GM12874 (cell line): ENCODE data around the gene CR2.

Source experiments
- TF ChIP-seq, protein P1 (sequence below): IDR thresholded peaks from 2 replicates; pipeline ENCODE4 v1.5.1; 2011; ENCODE audit warnings: low read depth, mild to moderate bottlenecking, control low read depth, low read length, moderate library complexity; ENCODE audit not compliant: insufficient read depth

The CR2 gene

DNA sequence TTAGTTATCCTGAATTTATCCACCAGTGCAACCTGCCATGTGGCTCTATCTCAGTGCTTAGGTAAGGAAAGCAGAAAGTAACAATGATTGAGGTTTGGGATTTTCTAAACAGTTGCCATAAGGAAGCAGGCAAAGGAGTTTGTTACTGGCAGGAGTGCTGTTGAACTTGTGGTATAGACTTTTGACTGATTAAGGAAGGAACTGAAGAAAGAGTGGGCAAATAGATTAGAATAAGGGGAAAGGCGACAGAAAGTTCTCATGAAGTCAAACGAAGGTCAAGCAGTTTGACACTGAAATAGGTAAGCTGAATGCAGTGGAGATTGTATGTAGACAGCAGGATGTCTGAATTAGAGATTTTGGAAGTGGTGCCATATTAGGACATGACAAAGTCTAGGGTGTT is 24.2 kb upstream of the CR2 start:
- TF ChIP-seq, protein P1, sequence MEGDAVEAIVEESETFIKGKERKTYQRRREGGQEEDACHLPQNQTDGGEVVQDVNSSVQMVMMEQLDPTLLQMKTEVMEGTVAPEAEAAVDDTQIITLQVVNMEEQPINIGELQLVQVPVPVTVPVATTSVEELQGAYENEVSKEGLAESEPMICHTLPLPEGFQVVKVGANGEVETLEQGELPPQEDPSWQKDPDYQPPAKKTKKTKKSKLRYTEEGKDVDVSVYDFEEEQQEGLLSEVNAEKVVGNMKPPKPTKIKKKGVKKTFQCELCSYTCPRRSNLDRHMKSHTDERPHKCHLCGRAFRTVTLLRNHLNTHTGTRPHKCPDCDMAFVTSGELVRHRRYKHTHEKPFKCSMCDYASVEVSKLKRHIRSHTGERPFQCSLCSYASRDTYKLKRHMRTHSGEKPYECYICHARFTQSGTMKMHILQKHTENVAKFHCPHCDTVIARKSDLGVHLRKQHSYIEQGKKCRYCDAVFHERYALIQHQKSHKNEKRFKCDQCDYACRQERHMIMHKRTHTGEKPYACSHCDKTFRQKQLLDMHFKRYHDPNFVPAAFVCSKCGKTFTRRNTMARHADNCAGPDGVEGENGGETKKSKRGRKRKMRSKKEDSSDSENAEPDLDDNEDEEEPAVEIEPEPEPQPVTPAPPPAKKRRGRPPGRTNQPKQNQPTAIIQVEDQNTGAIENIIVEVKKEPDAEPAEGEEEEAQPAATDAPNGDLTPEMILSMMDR: no peak

DNA sequence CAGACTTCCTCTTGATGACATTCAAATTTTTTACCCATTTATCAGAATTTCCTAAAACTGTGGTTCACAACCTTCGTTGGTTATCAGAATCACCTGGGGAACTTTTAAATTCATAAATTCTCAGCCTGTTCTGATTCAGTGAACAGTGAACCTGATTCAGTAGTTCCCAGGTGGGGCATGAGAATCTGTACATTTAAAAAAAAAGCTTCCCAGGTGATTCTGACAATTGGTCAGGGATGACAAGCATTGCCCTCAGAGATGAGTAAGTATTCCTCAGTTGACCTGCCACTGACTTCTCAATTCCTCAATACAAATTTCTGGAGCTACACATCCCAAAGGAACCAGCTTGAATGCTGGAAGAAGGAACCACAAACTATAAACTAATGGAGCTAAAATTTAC is 23.5 kb upstream of the CR2 start:
- TF ChIP-seq, protein P1: no peak

DNA sequence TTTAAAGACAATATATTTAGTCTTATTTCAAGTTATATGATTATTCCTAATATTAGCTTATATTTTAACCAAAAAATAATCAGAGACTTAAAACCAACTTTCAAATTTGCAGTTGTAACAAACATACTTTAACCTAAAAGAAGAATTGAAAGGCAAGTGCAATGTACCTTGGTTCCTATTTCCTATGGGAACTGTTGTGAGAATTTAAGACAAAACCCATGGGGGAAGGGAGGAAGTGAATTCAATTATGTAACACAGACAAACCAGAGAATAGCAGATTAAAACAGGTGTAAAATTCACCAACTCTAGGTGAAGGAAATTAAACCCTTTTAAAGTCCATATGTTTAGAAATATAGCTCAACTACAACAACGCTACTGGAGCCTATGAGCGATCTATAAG is 22.6 kb upstream of the CR2 start:
- TF ChIP-seq, protein P1: no peak

DNA sequence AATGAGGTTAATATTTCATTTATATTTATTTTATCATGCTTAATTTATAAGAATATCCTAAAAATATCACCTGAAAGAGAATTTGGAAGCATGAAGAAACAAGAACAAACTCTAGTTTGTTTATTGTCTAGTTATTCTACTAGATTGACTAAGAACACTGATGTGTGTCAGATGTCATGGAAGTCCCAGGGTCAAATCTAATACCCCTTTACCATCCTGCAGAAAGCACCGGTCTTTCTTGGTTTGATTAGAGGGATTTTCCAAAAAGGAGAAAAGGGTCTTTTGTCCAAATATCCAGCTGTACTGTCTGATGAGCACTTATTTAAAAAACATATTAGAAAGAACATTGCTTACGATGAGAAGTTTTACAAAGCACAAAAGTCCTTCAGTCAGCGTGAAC is 20.7 kb upstream of the CR2 start:
- TF ChIP-seq, protein P1: no peak

DNA sequence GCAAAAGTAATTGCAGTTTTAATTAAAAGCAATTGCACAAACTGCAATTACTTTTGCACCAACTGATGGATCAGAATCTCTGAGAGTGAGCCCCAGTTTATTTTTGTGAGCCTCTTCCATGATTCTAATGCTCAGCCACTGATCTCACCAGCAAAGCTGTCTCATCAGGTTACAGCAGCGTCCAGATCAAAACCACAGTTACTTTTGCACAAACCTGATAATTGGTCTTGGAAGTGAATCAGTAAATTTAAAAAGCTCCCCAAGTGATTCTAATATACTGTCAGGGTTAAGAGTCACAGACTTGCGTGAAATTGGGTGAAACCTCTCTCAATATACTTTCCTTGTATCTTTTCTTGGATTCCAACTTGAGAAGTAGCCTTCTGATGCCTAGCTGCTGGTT is 13.5 kb upstream of the CR2 start:
- TF ChIP-seq, protein P1: no peak

DNA sequence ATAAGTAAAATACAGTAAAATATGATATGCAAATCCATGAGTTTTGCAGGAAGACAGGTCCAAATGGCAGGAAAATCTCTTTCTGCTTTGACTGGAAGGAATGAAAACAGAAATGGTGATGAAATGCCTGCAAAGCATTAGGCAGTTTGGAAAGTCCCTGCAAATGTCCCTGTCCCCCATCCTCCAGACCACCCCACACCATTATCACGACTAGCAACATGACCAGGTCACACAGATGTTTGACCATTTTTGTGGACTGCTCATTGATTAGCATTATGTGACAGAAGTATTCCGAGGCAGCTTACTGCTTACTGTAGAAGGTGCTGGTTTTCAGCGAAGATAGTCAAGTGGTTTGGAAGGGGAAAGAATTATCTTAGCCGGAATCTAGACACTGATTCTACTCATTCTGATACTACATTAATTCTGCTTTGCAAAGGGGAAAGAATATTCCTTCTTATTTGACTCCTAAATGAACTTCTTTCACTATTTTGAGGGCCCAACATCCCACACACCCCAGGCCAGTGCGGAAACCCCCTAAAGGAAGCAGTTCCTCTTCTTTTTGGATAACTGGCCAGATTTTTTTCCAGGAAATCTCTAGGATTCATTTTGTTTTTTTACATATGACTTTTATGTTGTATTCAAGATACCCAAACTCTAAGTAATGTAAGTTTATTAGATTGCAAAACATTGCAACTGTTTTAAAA is 9.5 kb upstream of the CR2 start:
- TF ChIP-seq, protein P1: no peak

DNA sequence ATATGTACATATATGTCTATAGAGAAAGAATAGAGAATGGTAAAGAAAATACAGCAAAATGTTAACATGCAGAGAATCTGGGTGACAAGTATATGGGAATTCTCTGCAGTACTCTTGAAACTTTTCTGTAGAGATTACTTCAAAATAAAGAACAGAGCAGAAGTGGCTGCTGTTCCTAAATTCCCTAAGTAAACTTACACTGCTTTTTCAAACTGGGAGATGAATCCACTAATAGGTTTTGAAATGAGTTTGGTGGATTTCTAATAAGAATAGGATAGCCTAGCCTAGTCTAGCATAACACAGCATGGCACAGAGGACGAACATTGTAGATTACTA is 450 bp upstream of the CR2 start:
- TF ChIP-seq, protein P1: no peak
